Activated CD8-positive, alpha-beta memory T cell treated with anti-CD3 and anti-CD28 coated beads for 4 hours (primary cell): Measurements from ENCODE around the gene CCDC39.
"Not testable (repeated sequence)": the region's sequence is repeated elsewhere in the genome, so short reads cannot be mapped to it uniquely, and the experiment has no call there.

Source experiments
- DNase-seq, 2 donors: peaks; one replicate each; pipeline ENCODE4 v3.0.0-alpha.2; 2020; ENCODE audit warnings: low read depth in 2 of 2

CCDC39 gene

DNA sequence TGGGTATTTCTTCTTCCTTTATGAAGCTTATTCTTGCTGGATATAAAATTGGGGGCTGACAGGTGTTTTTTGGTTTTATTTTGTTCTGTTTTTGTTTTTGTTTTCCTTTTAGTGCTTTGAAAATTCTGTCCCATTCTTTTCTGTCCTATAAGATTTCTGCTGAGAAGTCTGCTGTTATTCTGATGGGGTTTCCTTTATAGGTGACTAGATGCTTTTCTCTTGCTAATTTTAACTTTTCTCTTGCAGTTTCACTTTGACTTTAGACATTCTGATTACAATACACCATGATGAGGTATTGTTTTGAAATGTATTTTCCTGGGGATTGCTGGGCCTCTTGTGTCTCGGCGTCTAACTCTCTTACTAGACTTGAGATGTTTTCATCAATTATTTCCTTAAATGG is 54.6 kb downstream of the CCDC39 start:
- DNase-seq: no peak

GRCh38 chr3:180619723-180620122 is 59.6 kb downstream of the CCDC39 start:
- DNase-seq: no peak

DNA sequence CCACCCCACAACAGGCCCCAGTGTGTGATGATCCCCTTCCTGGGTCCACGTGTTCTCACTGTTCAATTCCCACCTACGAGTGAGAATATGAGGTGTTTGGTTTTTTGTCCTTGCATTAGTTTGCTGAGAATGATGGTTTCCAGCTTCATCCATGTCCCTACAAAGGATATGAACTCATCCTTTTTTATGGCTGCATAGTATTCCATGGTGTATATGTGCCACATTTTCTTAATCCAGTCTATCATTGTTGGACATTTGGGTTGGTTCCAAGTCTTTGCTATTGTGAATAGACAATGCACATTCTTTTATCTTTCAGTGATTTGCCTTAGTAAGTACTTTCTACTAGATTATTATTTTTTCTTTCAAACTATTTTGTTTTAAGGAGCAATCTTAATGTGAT is 60.7 kb downstream of the CCDC39 start:
- not testable (repeated sequence) for DNase-seq

- no peak for DNase-seq
These were observed 62.2 kb downstream of the CCDC39 start for GRCh38 chr3:180617049-180617448.

- no peak for DNase-seq
These were observed 63.3 kb downstream of the CCDC39 start for GRCh38 chr3:180615954-180616353.

GRCh38 chr3:180612364-180612763 is 66.9 kb downstream of the CCDC39 start:
- no peak for DNase-seq

DNA sequence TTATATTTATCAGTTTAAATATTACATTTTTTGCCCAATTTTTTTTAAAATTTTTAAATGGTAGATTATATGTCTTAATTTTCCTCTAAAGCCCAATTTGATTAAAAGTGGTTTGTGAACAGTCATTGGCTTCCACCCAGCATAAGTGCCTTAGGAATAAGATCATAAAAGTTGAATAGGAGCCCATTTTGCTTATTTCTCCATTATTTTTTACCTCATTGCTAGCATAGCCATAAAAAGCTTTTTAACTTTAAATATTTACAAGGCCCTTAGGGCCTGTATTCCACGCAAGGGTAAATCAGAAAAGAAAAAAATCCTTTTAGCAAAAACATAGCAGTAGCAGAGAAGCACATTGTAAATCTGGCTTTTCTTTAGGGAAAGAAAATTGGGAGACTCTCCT is 68.3 kb downstream of the CCDC39 start:
- no peak for DNase-seq

GRCh38 chr3:180601688-180602666 is 77.3 kb downstream of the CCDC39 start, which contains the start of gene TTC14:
Gene TTC14, plus strand, starts transcription at chr3:180602163. Its CDS starts 99 bp downstream, at chr3:180602262.
- peak; percentile 87 to 88 for DNase-seq

DNA sequence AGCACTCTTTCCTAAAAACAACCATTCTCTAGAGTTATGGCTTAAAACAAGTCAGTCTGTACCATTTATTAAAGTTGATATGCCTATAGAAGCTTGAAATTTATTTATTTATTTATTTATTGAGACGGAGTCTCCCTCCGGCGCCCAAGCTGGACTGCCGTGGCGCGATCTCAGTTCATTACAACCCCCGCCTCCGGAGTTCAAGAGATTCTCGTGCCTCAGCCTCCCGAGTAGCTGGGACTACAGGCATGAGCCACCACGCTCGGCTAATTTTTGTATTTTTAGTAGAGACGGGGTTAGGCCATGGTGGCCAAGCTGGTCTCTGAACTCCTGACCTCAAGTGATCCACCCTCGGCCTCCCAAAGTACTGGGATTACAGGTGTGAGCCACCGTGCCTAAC is 78.8 kb downstream of the CCDC39 start:
- no peak for DNase-seq

GRCh38 chr3:180595559-180595935 is 83.7 kb downstream of the CCDC39 start:
- no peak for DNase-seq

DNA sequence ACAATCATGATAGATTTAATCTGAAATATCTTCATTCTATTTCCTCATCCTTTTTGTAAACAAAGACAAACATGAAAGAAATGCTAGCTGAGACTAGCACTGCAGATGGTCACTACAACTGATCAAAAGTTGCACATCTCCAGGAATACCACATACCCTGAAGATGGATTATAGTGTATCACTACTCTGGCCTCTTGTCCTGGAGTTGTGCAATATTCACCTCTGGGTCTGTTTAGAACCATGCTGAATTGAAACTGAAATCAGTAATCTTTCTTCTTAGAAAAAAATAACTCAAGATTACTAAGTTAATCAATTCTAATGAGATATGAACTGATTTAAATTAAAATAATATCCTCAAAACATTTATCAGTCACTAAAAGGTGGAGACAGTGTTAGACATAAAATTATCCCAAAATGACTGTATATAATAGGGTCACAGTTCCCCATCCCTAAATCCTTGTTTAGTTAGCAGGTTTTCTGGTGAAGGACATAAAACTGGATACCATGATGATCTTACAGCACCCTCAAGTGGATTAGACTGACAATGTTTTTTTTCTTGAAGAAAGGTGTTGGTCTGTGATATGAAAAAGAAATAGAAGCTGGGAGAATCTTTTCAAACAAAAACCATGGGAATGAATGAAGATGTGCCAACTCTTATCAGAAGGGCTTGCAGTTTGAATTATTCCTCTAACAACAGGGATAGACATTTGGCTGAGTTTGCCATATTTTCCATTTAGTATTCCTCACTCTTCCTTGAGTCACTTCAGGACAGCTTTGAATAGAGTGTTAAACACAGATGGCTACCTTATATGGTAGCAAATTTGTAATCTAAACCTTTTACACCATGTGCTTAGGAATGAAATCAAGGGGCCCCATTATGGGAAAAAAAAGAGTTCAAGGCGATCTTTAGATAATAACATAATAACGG is 84.4 kb downstream of the CCDC39 start:
- DNase-seq: no peak

DNA sequence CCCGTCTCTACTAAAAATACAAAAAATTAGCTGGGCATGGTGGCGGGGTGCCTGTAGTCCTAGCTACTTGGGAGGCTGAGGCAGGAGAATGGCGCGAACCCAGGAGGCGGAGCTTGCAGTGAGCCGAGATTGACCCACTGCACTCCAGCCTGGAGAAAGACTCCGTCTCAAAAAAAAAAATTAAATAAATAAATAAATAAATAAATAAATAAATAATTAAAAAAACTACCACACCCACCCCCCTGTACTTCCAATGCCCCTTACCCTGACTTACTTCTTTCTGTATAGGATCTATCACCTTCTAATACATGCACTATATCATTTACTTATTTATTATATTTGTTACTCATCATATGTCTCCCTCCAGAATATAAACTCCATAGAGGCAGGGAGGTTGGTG is 85.7 kb downstream of the CCDC39 start:
- DNase-seq: not testable (repeated sequence)

- no peak for DNase-seq
These were observed 88.9 kb downstream of the CCDC39 start for GRCh38 chr3:180590396-180590795.

DNA sequence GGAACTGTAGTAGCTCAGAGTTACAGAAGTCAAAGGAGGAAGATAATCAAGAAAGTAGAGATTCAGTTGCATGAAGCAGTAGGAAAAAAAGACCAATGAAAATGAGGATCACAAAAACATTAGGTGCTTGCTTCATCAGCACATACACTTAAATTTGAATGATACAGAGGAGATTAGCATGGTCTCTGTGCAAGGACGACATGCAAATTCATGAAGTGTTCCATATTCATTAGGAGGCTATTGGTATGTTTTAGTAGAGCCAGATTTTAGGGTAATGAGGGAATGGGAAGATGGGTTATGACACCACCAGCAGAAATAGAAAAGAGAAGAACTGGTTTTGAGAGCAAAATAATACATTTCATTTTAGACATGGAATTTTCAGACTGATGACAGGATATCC is 98.4 kb downstream of the CCDC39 start:
- DNase-seq: no peak

GRCh38 chr3:180575571-180575970 is 103.7 kb downstream of the CCDC39 start:
- no peak for DNase-seq

DNA sequence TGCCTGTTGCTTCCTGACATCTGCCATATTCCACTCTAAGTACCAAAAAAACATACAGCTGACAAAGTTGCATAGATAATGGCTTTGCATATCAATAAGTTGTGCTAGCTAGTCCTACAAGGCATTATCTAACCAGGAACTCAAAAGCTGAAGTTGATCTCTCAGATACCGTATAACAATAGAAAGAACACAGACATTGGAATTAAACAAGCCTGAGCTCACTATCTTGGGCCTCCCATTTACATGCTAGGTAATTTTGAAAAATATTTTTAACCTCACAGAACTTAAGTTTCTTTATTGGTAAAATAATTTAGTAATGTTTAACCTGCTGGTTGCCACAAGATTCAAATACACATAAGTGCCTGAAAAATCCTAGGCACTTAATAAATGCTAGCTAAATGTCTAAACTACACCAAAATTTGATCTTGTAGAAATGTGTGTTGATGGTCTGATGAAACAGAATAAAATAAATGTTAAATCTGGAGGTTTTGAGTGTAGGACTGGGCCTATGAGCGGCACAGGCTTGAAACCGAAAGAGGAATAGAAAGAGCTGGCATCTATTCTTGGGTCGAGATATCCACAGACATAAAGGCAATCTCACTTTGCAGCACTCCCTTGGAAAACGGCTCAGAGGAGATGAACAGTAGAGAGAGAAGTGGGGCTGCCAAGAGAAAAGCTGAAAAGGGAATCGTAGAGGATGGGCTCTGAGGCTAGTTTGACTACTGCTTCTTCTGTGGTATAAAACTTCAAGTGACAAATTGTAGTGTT is 107.3 kb downstream of the CCDC39 start:
- DNase-seq: no peak

DNA sequence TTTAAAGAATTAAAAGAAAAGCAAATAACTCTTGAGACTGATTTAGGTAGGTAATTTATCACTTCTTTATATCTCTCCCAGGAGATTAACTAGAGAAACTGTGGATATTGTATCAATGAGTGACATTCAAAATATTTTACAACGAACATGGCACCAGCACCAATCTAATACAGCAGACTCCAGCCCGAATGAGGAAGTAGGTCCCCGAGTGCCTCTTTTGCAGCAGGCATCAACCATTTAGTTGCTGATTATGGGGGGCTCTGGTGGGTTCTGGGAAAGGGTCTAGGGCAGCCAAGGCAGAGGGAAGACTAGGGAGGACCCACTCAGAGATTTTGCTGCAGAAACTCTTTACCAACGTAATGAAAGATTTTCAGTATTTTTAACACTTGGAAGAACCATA is 109.1 kb downstream of the CCDC39 start:
- no peak for DNase-seq

DNA sequence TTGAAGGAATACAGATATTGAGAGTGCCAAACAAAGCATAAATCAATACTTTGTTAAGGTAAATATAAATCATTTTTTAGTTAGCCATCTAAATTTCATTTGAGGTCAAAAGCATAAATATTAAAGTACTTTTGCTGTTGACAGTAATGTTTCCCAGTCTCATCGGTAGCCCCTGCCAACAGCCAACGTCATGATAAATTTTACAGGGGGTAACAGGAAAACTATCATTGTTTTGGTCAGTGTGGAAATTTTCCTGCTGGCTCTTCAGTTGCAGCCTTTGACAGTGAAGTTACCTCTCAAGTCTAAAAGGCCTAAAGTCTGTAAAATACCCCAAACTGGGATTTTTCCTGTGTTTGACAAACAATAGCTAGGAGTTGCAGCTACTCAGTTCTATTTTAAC is 114.6 kb downstream of the CCDC39 start:
- no peak for DNase-seq
